A172 (cell line): ENCODE measurements around the gene EGFR. TPM values are rescaled to one million over a fixed set of nuclear protein-coding genes. Genes with fewer than 3 reads are reported as not detected.

Experiments
- DNase-seq: peaks from one replicate; pipeline ENCODE4 v3.0.0-alpha.2; 2015; ENCODE audit warnings: low spot score
- total RNA-seq: library from RNA; depleted of rRNA; stranded (reverse); fragments of >200 nt; shearing (Covaris generic); gene quantifications from 2 replicates; pipeline ENCODE4 v1.2.3, GENCODE V29; 2014

Gene EGFR
- total RNA-seq, 1 experiment from 2014 or later: 75.4 TPM

DNA sequence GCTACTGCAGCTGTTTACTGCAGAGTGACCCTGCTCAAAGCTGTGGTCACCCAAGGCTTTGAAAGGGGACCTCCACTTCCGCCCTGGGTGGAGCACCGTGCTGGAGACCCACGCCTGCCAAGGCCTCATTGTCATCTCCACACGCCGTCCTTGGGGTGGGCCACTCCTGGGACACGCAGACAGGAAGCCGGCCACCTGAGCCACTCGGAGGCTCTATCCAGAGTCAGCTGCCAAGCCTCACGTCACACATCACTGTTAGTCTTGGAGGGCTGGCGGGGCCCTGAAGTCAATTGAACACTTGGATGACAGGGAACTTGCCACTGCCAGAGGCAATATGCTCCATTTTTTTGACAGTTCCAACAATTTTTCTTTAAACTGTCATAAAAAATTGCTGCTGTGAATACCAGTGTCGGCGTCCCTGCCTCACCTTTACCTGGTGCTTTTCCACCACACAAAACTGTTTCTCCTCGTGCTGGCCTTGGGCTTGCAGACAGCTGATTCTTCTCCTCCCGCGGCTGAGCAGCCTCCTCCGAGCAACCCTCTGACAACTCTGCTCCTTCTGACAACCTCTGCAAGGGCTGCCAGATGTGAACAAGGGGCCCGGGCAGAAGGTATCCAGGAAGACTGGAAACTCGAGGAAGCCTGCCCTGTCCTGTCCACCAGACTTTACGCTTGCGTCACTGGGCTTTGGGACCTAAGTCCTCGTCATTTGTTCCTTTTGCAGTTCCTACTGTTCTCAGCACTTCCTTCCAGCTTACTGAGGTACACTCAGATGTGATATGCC is 81.9 kb downstream of the EGFR start:
- no peak for DNase-seq

GRCh38 chr7:55101359-55101758 is 82.5 kb downstream of the EGFR start:
- no peak for DNase-seq

GRCh38 chr7:55104123-55104522 is 85.3 kb downstream of the EGFR start:
- DNase-seq: no peak

DNA sequence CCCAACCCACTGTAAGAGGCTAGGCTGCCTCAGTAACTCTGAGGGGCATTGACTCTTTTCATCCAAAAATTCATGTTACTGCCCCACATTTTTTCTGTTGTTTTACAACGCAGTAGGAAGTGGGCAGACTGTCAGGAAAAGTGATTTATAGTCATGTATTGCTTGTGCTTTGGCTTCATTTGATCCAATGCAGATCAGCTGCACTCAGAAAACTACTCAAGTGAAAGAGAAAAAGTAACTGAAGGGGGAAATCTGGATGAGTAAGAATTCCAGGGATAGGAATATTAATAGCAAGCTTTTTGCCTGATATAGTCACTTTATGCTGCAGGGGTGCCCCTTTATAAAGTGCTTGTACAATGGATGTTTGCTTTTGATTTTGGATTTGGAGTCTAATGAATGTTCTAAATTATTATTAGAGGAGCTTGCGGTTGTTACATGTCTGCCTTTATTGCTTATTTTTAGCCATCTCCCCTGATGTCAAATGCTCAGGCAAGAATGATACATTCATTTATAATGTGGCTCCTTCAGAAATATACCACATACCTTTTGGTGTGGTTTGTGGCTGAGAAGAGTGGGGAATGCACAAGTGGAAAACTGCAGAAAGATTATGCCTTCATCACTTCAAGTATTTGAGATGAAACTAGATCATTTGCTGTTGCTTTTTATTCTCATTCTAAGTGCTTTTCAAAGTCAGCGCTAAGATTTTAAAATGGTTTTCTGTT is 86.1 kb downstream of the EGFR start:
- DNase-seq: peak; percentile 71

DNA sequence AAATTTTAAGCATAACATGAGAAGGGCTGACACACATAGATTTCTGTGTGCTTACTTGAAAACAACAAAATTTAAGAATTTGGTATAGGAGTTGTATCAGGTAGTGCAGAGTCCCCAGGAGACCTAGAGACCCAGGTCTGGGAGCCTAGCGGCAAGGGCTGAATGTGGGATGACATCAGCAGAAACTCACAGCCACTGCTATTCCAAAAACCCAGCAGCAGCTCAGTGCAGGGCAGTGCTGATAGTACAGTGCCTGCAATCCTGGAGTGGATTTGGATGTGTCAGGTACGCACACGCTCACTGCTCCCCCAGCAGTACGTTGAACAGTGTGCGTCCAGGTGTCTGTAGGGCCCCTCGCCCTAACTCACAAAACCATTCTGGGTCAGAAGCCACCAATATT is 87.1 kb downstream of the EGFR start:
- DNase-seq: no peak

DNA sequence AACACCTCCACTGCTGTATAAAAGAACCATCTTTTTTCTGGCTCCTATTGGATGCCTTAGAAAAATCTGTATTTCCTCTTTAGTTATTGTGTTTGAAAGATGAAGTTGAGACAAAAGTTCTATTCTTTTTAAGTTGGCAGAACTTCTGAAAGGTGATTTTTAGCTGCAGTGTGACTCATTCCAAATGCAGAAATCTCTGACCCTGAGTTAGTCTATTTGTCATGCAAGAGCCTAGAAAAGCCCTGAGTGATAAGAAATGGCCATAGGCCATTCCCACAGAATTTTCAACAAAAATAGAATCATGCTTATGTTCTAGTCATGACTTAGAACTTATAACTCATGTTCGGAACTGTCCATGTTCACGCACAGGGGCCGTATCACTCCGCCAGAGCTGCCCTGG is 89.1 kb downstream of the EGFR start:
- DNase-seq: peak; percentile 79

DNA sequence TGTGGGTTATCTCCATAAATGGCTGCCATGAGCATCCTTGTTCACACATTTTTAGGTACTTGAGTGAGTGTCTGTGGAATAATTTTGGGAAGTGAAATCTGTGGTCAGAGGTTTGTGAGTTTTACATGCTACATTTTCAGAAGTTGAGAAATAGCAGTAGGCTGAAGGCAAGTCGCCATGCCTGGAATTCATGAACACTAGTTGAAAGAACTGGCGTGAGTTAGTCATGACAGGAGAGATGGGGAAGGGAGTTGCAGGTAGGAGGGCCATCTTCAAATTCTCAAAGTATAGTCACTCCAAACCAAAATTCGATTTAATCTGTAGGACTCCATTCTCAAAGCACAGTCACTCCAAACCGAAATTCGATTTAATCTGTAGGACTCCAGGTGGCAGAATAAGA is 89.6 kb downstream of the EGFR start:
- no peak for DNase-seq

DNA sequence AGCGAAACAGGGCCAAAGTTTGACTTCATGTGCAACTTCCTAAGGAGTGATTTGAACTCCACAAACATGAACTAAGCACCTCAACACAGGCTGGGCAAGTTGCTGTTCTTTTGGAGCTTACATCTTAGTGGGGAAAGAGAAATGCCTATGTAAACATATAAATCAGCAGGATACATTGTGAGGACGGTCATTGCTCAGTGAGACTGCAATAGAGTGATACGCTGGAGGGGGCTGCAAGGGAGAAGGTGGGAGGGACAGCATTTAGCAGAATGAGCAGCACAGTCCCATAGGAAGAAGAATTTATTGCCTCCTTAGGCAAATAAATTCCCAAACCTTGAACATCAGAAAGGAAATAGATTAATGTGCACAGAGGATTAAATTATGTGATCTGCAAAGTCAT is 90.0 kb downstream of the EGFR start:
- DNase-seq: peak; percentile 58

DNA sequence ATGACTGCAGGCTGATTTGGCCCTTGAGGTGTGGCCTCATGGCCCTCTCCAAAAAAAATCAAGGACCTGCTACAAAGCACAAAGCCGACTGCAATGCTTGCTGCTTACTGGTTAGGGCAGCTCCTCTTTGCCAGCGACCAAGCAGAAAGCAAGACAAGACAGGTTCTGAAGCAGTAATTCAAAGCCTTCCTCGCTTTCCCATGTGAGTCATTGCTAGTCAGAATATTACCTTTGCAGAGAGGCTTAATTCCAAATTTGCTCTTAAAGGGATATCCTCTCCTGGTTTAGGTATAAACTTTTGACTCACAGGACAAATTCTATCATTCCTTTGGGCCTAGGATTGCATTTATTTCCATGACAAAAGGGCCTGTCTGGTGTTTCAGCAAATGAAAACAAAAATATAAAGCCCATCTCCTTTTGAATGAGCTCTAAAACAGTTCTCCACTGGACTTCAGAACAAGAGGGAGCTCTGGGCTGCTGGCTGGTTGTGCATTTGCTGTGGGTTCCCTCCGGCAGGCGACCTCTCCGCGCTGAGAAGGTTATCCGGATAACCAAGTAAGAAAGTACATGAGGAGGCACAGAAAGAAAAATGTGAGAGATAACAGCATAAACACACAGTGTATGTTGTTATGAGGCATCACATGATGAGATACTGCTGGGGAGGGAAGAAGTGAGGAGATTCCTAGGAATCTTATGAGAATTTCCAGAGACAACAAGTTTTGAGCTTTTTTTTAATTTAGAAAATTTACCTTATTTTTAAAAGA is 90.8 kb downstream of the EGFR start:
- DNase-seq: peak; percentile 95

GRCh38 chr7:55110282-55110992 is 91.6 kb downstream of the EGFR start:
- peak; percentile 50 for DNase-seq

- peak; percentile 68 for DNase-seq
Measured at GRCh38 chr7:55110993-55111361, 92.2 kb downstream of the EGFR start.

- DNase-seq: no peak
Measured at GRCh38 chr7:55112056-55112455, 93.2 kb downstream of the EGFR start.

DNA sequence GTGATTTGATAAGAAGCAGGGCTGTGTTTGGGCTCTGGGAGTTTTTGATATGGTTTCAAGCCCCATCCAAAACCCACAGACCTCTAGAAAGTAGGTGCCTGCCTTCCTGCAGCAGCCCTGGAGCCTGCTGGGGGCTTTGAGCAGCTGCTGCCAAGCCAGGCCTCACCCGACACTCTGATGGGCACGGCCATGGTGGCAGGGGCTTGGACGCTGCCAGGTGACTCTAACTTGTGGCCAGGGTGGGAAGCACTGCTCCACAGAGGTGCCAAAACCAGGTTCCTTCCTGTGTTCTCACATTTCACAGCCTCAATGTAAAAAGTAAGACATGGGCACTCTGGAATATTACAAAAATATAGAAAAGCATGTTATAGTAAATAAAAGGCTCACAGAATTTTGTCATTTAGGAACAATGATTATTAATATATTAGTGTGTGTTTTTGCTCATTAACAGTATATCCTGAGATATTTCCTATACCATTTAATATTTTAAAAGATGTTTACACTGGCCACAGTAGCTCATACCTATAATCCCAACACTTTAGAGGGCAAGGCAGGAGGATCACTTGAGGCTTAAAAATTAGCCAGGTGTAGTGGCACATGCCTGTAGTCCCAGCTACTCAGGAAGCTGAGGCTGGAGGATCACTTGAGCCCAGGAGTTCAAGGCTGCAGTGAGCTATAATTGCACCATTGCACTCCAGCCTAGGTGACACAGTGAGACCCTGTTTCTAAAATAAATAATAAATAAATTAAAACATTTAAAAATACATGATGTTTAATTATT is 95.1 kb downstream of the EGFR start:
- DNase-seq: no peak

- DNase-seq: no peak
Measured at GRCh38 chr7:55117286-55117685, 98.5 kb downstream of the EGFR start.

GRCh38 chr7:55118426-55118825 is 99.6 kb downstream of the EGFR start:
- DNase-seq: no peak

- no peak for DNase-seq
Measured at GRCh38 chr7:55119571-55119970, 100.8 kb downstream of the EGFR start.

- no peak for DNase-seq
Measured at GRCh38 chr7:55120074-55120473, 101.3 kb downstream of the EGFR start.

DNA sequence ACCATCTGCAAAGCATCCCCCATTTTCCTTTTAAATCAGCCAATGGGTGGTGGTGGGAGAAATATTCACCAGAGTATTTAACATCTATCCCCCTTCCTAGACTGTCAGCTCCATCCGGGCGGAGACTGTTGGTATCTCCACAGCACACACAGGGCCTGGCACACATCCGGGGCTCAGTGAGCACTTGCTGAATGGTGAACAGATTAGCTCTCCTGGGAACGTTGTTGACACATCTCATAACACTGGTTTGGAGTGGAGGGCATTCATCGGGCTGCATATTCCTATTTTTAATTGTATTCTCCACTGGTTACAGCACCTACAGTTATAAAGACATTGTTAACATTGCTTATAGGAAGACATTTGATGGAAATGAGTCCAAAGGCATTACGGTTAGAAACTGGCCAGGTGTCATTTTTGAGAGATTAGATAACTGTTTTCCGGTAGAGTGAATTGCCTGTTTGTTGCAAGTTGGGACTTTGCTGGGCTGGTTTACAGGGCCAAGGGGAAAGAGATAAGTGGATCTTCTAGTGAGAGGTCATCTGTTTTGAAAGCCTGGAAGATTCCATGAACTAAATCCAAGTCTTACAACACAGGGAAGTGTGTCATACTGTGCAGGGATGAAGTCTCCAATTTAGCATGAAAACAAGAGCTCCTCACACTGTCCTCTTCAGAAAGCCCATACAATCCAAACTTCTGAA is 101.8 kb downstream of the EGFR start:
- DNase-seq: no peak

GRCh38 chr7:55121249-55121648 is 102.4 kb downstream of the EGFR start:
- DNase-seq: no peak

DNA sequence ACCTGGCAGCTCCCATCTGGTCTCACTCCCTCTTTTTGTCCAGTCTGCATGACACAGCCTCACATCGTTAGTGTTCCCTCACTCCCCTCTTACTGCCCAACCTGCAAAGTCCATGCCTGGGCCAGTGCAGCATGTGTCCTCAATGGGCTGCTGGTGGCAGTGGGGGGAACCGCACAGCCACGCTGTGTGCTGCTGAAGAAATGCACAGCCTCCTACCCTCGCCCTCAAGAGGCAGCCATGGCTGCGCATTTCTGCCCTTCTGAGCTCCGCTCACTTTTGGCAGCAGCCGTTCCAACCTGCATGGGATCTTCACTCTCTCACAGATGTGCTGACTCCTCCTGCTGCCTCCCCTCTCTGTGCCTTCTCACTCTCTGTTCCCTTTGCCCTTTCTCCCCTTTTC is 103.4 kb downstream of the EGFR start:
- DNase-seq: no peak
